CD4-positive, alpha-beta memory T cell (primary cell): Measurements from ENCODE around the gene ZC3H18. TPM values are rescaled to one million over a fixed set of nuclear protein-coding genes. Genes with fewer than 3 reads are reported as not detected.

Source experiments
- CTCF ChIA-PET: fragments of 350-600 bp; sonication (Branson Sonifier 250); formaldehyde crosslinking; loops from one replicate; lab custom pipeline; 2021; ENCODE audit warnings: inconsistent platforms; ENCODE audit not compliant: partially characterized antibody; lab: Charles Lee
- POLR2A ChIA-PET: fragments of 350-600 bp; sonication (Branson Sonifier 250); formaldehyde crosslinking; loops from one replicate; lab custom pipeline; 2021; ENCODE audit not compliant: partially characterized antibody; lab: Charles Lee
- DNase-seq, 5 donors: peaks; one replicate each; pipeline versions ENCODE4 v3.0.0 to v3.0.0-alpha.2; 2020 to 2022; ENCODE audit warnings: mixed read lengths in 1 of 5
- H3K27ac ChIP-seq: one replicate; pipeline ENCODE4 v1.7.0; 2013; ENCODE audit warnings: low read depth, low read length
- H3K27me3 ChIP-seq: 2 replicates; pipeline ENCODE4 v1.7.0; 2013; ENCODE audit warnings: mild to moderate bottlenecking, low read length, moderate library complexity; ENCODE audit not compliant: insufficient read depth
- H3K36me3 ChIP-seq: 2 replicates; pipeline ENCODE4 v1.7.0; 2013; ENCODE audit warnings: mild to moderate bottlenecking, low read length, moderate library complexity; ENCODE audit not compliant: insufficient read depth
- H3K4me1 ChIP-seq: 2 replicates; pipeline ENCODE4 v1.7.0; 2013; ENCODE audit warnings: mild to moderate bottlenecking, low read length, moderate library complexity; ENCODE audit not compliant: insufficient read depth
- H3K4me3 ChIP-seq, 2 donors: one replicate each; pipeline ENCODE4 v1.7.0; 2013; ENCODE audit warnings: low read length in 2 of 2, mild to moderate bottlenecking in 1 of 2
- H3K9me3 ChIP-seq, 2 donors: one replicate each; pipeline ENCODE4 v1.7.0; 2013; ENCODE audit warnings: low read length in 2 of 2, control low read depth in 1 of 2; ENCODE audit not compliant: control insufficient read depth in 1 of 2
- H3K27ac Mint-ChIP-seq, 7 donors: one replicate each; pipeline ENCODE4 v1.8.0; 2020 to 2021; ENCODE audit warnings: mixed read lengths in 7 of 7, mild to moderate bottlenecking in 6 of 7, inconsistent platforms in 3 of 7, moderate library complexity in 3 of 7
- H3K27me3 Mint-ChIP-seq, 2 donors: one replicate each; pipeline ENCODE4 v1.8.0; 2020 to 2021; ENCODE audit warnings: mixed read lengths in 2 of 2
- H3K36me3 Mint-ChIP-seq, 2 donors: one replicate each; pipeline ENCODE4 v1.8.0; 2020 to 2021; ENCODE audit warnings: mixed read lengths in 2 of 2, inconsistent platforms in 1 of 2, mild to moderate bottlenecking in 1 of 2
- H3K4me1 Mint-ChIP-seq, 4 donors: one replicate each; pipeline ENCODE4 v1.8.0; 2020 to 2021; ENCODE audit warnings: mixed read lengths in 4 of 4, mild to moderate bottlenecking in 1 of 4
- H3K4me3 Mint-ChIP-seq, 8 donors: one replicate each; pipeline ENCODE4 v1.8.0; 2020 to 2021; ENCODE audit warnings: mixed read lengths in 8 of 8, mild to moderate bottlenecking in 7 of 8, moderate library complexity in 6 of 8, inconsistent platforms in 3 of 8
- H3K9me3 Mint-ChIP-seq, 8 donors: one replicate each; pipeline ENCODE4 v1.8.0; 2020 to 2021; ENCODE audit warnings: mixed read lengths in 8 of 8, mild to moderate bottlenecking in 5 of 8, inconsistent platforms in 3 of 8, moderate library complexity in 1 of 8
- intact Hi-C: fragments of 100-400 bp; cut with micrococcal nuclease; formaldehyde crosslinking; loops from one replicate; pipeline ENCODE4 v1.15.1; 2023
- polyA plus RNA-seq, 2 donors: library from polyadenylated mRNA; unstranded; fragments of 300-500 nt; fragmentation: Illumina TruSeq; gene quantifications; one replicate each; pipeline ENCODE4 v1.2.3, GENCODE V29; 2021
- total RNA-seq, 2 experiments: library from RNA; stranded (reverse); gene quantifications; one replicate each; pipeline ENCODE4 v1.2.3, GENCODE V29; 2021

ZC3H18 gene
- total and polyA plus RNA-seq, 4 experiments from 2014 or later, result 3.0 to 91.5 (median 54.0) TPM

GRCh38 chr16:88525663-88525990 is 44.6 kb upstream of the ZC3H18 start:
- no peaks in the 10 kb centered on the region for H3K4me1 ChIP-seq
- H3K27me3 ChIP-seq, result no peaks in the 10 kb centered on the region
- Mint-ChIP-seq H3K9me3 (no peaks in the 10 kb centered on the region), H3K4me1 (peaks cover 2 to 14% (median 5%) of the 10 kb centered on the region in 4 donors), H3K36me3 (peaks cover 0 to 2% of the 10 kb centered on the region in 2 donors), H3K4me3 (no peak overlapping the region), H3K27ac (peak overlapping the region in 5 of 7 donors; percentile 57 to 85 (median 73)), H3K27me3 (no peaks in the 10 kb centered on the region)
- no peaks in the 10 kb centered on the region for H3K9me3 ChIP-seq
- H3K4me3 ChIP-seq, result no peak overlapping the region
- ChIA-PET CTCF (interaction anchor here (1.4 kb wide), 1 partner anchor 81 kb away, joined by 4 read pairs; no protein-coding TSS in a partner anchor), POLR2A (interaction anchor here (1.0 kb wide), 1 partner anchor 71 kb away, joined by 3 read pairs; no protein-coding TSS in a partner anchor)
- no peak for DNase-seq
- H3K36me3 ChIP-seq, result no peaks in the 10 kb centered on the region
- H3K27ac ChIP-seq, result no peak overlapping the region
- intact Hi-C loops, result loop anchor here (5.0 kb wide), 2 partner anchors 48 to 68 kb away; no protein-coding TSS in a partner anchor

GRCh38 chr16:88526008-88526905 is 43.9 kb upstream of the ZC3H18 start:
- H3K27ac Mint-ChIP-seq, result peak overlapping the region in 3 of 7 donors; percentile 2 to 63 (median 9)

GRCh38 chr16:88526906-88527185 is 43.4 kb upstream of the ZC3H18 start:
- DNase-seq, result no peak
- Histone ChIP-seq H3K4me1 (no peaks in the 10 kb centered on the region), H3K27ac (no peak overlapping the region), H3K27me3 (no peaks in the 10 kb centered on the region), H3K9me3 (no peaks in the 10 kb centered on the region), H3K4me3 (no peak overlapping the region), H3K36me3 (no peaks in the 10 kb centered on the region)
- Mint-ChIP-seq H3K27ac (no peak overlapping the region), H3K27me3 (no peaks in the 10 kb centered on the region), H3K4me1 (peaks cover 2 to 14% (median 4%) of the 10 kb centered on the region in 4 donors), H3K4me3 (no peak overlapping the region), H3K9me3 (no peaks in the 10 kb centered on the region), H3K36me3 (peaks cover 0 to 5% of the 10 kb centered on the region in 2 donors)
- CTCF ChIA-PET, result no interaction called here
- POLR2A ChIA-PET, result no interaction called here
- intact Hi-C loops, result loop anchor here (1.0 to 5.0 kb wide), 3 partner anchors 50 to 84 kb away; no protein-coding TSS in a partner anchor

More at GRCh38 chr16:88526008-88526905, 43.9 kb upstream of the ZC3H18 start:
- no peaks in the 10 kb centered on the region for H3K9me3 Mint-ChIP-seq
- H3K27me3 Mint-ChIP-seq, result no peaks in the 10 kb centered on the region
- H3K4me1 Mint-ChIP-seq, result peaks cover 2 to 14% (median 5%) of the 10 kb centered on the region in 4 donors
- intact Hi-C loops, result loop anchor here (5.0 kb wide), 2 partner anchors 49 to 69 kb away; no protein-coding TSS in a partner anchor
- DNase-seq, result no peak
- H3K4me1 ChIP-seq, result no peaks in the 10 kb centered on the region
- H3K27me3 ChIP-seq, result no peaks in the 10 kb centered on the region
- H3K4me3 Mint-ChIP-seq, result no peak overlapping the region
- H3K36me3 Mint-ChIP-seq, result peaks cover 0 to 2% of the 10 kb centered on the region in 2 donors
- CTCF ChIA-PET, result interaction anchor here (1.4 kb wide), 1 partner anchor 81 kb away, joined by 4 read pairs; no protein-coding TSS in a partner anchor
- POLR2A ChIA-PET, result interaction anchor here (1.0 kb wide), 1 partner anchor 72 kb away, joined by 3 read pairs; no protein-coding TSS in a partner anchor
- H3K9me3 ChIP-seq, result no peaks in the 10 kb centered on the region
- H3K27ac ChIP-seq, result no peak overlapping the region
- no peak overlapping the region for H3K4me3 ChIP-seq
- no peaks in the 10 kb centered on the region for H3K36me3 ChIP-seq

- peaks cover 0 to 6% of the 10 kb centered on the region in 2 donors for H3K36me3 Mint-ChIP-seq
- no peak overlapping the region for H3K4me3 Mint-ChIP-seq
- H3K9me3 ChIP-seq, result no peaks in the 10 kb centered on the region
- CTCF ChIA-PET, result interaction anchor here (1.4 kb wide), 1 partner anchor 80 kb away, joined by 4 read pairs; no protein-coding TSS in a partner anchor
- H3K9me3 Mint-ChIP-seq, result no peaks in the 10 kb centered on the region
- POLR2A ChIA-PET, result no interaction called here
- no peaks in the 10 kb centered on the region for H3K4me1 ChIP-seq
- no peak overlapping the region for H3K27ac ChIP-seq
- peak in 4 of 5 donors; percentile 46 to 70 (median 56) for DNase-seq
- H3K36me3 ChIP-seq, result no peaks in the 10 kb centered on the region
- no peak overlapping the region for H3K4me3 ChIP-seq
- H3K27me3 ChIP-seq, result no peaks in the 10 kb centered on the region
- no peak overlapping the region for H3K27ac Mint-ChIP-seq
- peaks cover 2 to 14% (median 4%) of the 10 kb centered on the region in 4 donors for H3K4me1 Mint-ChIP-seq
- no peaks in the 10 kb centered on the region for H3K27me3 Mint-ChIP-seq
- intact Hi-C loops, result loop anchor here (1.0 to 5.0 kb wide), 3 partner anchors 50 to 84 kb away; no protein-coding TSS in a partner anchor
Observed at GRCh38 chr16:88527186-88527936, 42.8 kb upstream of the ZC3H18 start.

GRCh38 chr16:88527937-88528743 is 42.1 kb upstream of the ZC3H18 start:
- Histone ChIP-seq H3K9me3 (no peaks in the 10 kb centered on the region), H3K27ac (no peak overlapping the region), H3K36me3 (no peaks in the 10 kb centered on the region), H3K4me1 (no peaks in the 10 kb centered on the region), H3K27me3 (no peaks in the 10 kb centered on the region), H3K4me3 (no peak overlapping the region)
- no peak for DNase-seq
- intact Hi-C loops, result loop anchor here (1.0 to 5.0 kb wide), 3 partner anchors 51 to 85 kb away; no protein-coding TSS in a partner anchor
- Mint-ChIP-seq H3K27me3 (no peaks in the 10 kb centered on the region), H3K36me3 (peaks cover 0 to 6% of the 10 kb centered on the region in 2 donors), H3K4me1 (peaks cover 2 to 14% (median 4%) of the 10 kb centered on the region in 4 donors), H3K4me3 (no peak overlapping the region), H3K27ac (peak overlapping the region in 2 of 7 donors; percentile 72 to 85), H3K9me3 (no peaks in the 10 kb centered on the region)
- ChIA-PET POLR2A (no interaction called here), CTCF (interaction anchor here (1.4 kb wide), 1 partner anchor 81 kb away, joined by 4 read pairs; no protein-coding TSS in a partner anchor)

GRCh38 chr16:88528902-88529318 is 41.3 kb upstream of the ZC3H18 start:
- ChIA-PET CTCF (interaction anchor here (1.0 to 1.4 kb wide), 2 partner anchors 82 to 93 kb away, joined by 3 to 4 read pairs; no protein-coding TSS in a partner anchor), POLR2A (no interaction called here)
- Mint-ChIP-seq H3K4me1 (peaks cover 2 to 14% (median 4%) of the 10 kb centered on the region in 4 donors), H3K27me3 (no peaks in the 10 kb centered on the region), H3K4me3 (peak overlapping the region in 1 of 8 donors; percentile 27), H3K36me3 (peaks cover 0 to 6% of the 10 kb centered on the region in 2 donors), H3K9me3 (no peaks in the 10 kb centered on the region), H3K27ac (peak overlapping the region in 2 of 7 donors; percentile 71 to 72)
- Histone ChIP-seq H3K4me3 (no peak overlapping the region), H3K36me3 (no peaks in the 10 kb centered on the region), H3K27ac (no peak overlapping the region), H3K9me3 (no peaks in the 10 kb centered on the region), H3K27me3 (no peaks in the 10 kb centered on the region), H3K4me1 (no peaks in the 10 kb centered on the region)
- DNase-seq, result no peak
- intact Hi-C loops, result loop anchor here (5.0 kb wide), 2 partner anchors 52 to 72 kb away; no protein-coding TSS in a partner anchor
